GM12874 (cell line): ENCODE measurements around the gene ZNF689.

Source experiments
- TF ChIP-seq, protein P1 (sequence below): IDR thresholded peaks from 2 replicates; pipeline ENCODE4 v1.5.1; 2011; ENCODE audit warnings: low read depth, mild to moderate bottlenecking, control low read depth, low read length, moderate library complexity; ENCODE audit not compliant: insufficient read depth

ZNF689 gene

DNA sequence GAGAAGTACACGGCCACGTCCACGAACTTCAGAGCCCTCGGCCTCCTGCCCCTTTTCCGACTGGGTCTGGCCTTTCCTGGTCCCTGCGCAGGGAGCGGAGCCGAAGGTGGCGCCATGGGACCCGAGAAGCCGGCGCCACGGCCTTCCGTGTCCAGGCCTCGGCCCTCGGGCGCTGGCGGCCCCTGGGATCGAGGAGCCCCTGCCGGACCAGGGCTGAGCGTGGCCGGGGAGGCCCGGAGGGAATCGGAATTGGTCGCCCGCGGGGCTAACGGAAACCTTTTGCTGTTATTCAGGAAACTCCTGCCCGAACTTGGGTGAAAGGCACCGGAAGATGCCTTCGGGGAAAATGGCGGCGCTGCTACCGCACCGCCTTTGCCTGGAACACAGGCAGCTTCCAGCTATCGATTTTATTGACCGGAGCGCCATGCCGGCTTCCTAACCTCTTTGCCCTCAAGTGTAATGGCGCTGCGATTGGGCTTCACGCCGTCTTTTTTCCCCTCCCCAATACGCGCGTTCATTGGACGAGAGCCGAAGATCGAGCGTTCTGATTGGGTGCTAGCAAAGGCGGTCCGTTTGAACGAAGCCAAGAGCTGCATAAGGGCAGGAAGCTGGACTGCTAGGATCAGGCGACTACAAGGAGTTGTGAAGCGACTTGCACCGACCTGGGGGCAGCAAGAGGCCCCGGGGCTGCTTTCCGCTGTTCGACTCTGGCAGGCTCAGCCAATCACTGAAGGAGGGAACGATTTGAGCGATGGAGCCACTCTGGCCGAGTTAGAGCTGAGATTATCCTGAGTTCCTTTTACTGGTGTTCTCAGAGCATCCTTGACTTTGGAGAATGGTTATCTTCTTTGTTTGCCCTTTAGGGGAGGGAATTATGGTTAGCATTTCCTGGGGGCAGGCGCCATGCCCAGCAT is at the start of gene ZNF689:
Gene ZNF689, minus strand, starts transcription at position 464 of the 914 bp plus-strand sequence. Its CDS starts 348 bp downstream, at position 116.
- TF ChIP-seq, protein P1, sequence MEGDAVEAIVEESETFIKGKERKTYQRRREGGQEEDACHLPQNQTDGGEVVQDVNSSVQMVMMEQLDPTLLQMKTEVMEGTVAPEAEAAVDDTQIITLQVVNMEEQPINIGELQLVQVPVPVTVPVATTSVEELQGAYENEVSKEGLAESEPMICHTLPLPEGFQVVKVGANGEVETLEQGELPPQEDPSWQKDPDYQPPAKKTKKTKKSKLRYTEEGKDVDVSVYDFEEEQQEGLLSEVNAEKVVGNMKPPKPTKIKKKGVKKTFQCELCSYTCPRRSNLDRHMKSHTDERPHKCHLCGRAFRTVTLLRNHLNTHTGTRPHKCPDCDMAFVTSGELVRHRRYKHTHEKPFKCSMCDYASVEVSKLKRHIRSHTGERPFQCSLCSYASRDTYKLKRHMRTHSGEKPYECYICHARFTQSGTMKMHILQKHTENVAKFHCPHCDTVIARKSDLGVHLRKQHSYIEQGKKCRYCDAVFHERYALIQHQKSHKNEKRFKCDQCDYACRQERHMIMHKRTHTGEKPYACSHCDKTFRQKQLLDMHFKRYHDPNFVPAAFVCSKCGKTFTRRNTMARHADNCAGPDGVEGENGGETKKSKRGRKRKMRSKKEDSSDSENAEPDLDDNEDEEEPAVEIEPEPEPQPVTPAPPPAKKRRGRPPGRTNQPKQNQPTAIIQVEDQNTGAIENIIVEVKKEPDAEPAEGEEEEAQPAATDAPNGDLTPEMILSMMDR, result no peak

DNA sequence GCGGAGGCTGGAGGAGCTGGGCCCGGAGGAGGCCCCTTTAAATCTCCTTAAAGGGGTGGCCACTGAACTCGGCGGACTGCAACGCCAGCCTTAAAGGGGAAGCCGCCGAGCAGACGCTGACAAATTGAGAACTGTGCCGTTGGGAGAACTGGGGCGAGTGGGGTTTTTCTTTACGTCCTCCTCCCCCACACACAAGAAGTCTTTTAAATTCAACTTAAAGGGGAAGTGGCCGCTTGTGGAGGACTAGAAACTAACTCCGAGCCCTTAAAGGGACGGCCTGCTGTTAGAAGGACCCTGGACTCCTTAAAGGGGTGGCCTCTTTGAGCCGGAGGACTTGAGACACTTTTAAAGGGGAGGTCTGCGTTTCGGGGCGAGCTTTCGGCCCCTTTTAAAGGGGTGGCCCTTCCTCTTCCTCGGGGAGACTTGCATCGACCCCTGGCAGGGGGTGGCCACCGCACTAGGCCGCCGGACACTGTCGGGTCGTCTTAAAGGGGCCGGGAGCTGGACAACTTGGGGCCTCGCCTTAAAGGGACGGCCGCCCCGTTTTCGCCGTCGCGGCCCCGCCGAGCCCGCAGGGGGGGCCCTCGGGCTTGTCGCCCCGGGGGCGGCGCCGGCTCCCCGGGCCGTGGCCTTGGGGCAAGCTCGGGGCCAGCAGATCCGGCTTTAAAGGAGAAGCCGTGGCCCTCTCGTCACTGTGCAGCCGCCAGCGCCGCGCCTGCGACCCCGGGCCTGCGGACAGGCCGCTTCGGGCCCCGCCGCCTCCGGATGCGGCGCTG is 48.7 kb upstream of the ZNF689 start:
- TF ChIP-seq, protein P1, result peak; percentile 31

DNA sequence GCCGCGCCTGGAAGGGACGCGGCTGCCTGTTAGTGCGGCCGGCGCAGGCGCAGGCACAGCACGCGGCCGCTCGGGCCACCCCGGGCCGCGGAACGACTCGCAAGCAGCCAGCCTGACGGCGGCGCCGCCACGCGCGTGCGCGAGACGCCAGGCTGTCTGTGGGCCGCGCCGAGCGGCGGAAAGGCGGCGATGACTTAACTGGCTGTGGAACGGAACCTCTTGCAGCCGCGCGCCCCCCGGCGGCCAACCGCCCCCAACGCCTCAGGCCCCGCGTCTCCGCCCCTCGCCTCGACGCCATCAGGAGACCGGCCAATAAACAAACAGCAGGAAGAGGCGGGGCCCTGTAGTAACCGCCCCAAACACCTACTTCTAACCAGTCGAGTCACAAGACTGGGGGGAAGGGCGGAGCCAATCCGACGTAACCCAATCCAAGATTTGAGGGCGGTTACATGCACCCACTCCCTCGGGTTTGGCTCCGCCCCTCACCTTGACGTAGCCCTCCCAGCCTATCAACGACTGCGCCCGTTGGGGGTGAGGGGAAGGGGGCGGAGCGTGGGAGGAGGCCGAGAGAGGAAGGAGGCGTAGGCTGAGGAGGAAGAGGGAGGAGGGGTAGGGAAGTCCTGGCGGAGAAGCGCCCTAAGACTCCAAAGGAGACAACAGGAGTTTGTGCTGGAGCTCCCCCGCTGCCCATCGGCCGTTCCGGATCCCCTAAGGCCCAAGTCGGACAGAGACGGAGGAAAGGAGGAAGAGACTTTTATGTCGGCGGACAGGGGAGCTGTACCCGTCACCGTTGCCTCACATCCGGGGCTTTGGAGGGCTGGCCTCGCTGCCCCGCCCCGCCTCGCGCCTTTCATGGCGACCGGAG is 47.9 kb upstream of the ZNF689 start, which contains the start of gene FBRS:
Gene FBRS, plus strand, starts transcription at position 566 of the 865 bp plus-strand sequence. CDS start 1,088 bp downstream, outside the sequence.
- TF ChIP-seq, protein P1, result peak; percentile 89

DNA sequence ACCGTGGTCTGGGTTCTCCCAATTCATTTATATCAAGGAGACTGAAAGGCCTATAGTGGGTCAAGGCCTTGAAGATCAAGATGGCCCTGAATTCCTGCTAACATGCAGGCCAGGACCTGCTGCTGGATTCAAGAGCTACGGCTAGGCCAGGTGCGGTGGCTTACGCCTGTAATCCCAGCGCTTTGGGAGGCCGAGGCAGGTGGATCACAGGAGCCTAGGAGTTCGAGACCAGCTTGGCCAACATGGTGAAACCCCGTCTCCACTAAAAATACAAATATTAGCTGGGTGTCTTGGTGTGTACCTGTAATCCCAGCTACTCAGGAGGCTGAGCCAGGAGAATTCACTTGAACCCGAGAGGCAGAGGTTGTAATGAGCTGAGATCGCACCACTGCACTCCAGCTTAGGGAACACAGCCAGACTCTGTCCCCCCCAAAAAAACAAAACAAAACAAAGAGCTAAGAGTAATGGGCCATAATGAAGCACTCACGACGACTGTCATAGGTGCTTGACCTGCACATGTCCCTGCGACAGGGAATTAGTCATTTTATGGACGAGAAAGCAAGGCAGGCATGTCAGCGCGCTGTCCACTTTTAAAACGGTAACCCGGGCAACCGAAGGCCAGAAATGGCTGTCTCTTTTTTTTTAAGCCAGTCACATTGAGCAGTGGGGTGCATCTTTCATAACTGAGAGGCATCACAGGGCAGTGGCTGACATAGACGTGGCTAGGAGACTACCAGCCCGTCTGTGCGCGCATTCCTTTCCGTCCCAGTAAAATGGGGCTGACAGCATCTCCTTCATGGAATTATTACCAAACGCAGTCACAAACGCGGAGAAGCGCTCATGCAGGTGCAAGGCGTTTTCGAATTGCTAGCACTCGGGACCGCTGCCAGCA is 47.0 kb upstream of the ZNF689 start:
- TF ChIP-seq, protein P1, result no peak

DNA sequence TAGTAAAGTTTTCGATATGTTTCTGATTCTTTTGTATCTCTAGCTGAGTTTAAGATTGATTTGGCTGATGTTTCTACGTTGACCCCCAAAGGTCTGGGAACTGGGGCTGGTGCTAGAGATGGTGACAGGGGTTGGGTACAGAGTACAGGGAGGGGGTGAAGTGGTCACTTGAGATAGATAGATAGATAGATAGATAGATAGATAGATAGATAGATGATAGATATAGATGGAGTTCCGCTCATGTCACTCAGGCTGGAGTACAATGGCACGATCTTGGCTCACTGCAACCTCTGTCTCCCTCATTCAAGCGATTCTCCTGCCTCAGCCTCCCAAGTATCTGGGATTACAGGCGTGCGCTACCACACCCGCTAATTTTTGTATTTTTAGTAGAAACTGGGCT is 46.2 kb upstream of the ZNF689 start:
- TF ChIP-seq, protein P1, result no peak

DNA sequence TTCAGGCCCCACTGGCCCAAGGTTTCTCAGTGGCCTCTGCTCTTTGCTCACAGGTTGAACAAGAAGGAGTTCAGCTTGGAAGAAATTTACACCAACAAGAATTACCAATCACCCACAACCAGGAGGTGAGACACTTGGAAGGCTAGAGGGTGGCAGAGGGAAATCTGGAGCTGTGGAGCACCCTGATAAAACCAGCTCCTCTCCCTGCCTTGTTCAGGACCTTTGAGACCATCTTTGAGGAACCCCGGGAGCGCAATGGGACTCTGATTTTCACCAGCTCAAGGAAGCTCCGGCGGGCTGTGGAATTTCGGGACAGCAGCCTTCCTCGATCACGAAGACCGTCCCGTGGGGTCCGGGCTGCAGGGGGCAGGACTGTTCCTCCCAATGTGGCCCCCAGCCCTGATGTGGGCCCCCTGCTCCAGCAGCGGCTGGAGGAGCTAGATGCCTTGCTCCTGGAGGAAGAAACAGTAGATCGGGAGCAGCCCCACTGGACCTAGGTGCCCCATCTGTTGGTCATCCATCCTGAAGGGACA is 45.7 kb upstream of the ZNF689 start:
- TF ChIP-seq, protein P1, result no peak
